Activated naive CD8-positive, alpha-beta T cell treated with anti-CD3 and anti-CD28 coated beads, Interleukin-2, amount 10 ng/mL, durations not matched to agents 7 days and 5 days (primary cell): Measurements from ENCODE around the gene PPP2R5A. TPM values are rescaled to one million over a fixed set of nuclear protein-coding genes. Genes with fewer than 3 reads are reported as not detected.
A peak's percentile ranks its signal among the peaks of the same experiment; 100 is the strongest.

ENCODE experiments used
- ATAC-seq: fragments of 150-1000 bp; cut with Tn5 transposase; one replicate; pipeline ENCODE4 v1.10.0; 2021; ENCODE audit warnings: low read depth, moderate library complexity
- POLR2A ChIA-PET: fragments of 350-600 bp; sonication (Branson Sonifier 250); formaldehyde crosslinking; loops from one replicate; lab custom pipeline; 2021; ENCODE audit warnings: antibody characterized with exemption; lab: Charles Lee
- DNase-seq: peaks from one replicate; pipeline ENCODE4 v3.0.0; 2021
- H3K27ac Mint-ChIP-seq: one replicate; pipeline ENCODE4 v1.8.0; 2022; ENCODE audit warnings: mild to moderate bottlenecking, mixed read lengths
- H3K27me3 Mint-ChIP-seq: one replicate; pipeline ENCODE4 v1.8.0; 2022; ENCODE audit warnings: mild to moderate bottlenecking, moderate library complexity, mixed read lengths
- H3K36me3 Mint-ChIP-seq: one replicate; pipeline ENCODE4 v1.8.0; 2021; ENCODE audit warnings: mild to moderate bottlenecking, mixed read lengths
- H3K4me1 Mint-ChIP-seq: one replicate; pipeline ENCODE4 v1.8.0; 2021; ENCODE audit warnings: mixed read lengths
- H3K4me3 Mint-ChIP-seq: one replicate; pipeline ENCODE4 v1.8.0; 2022; ENCODE audit warnings: mild to moderate bottlenecking, moderate library complexity, mixed read lengths
- H3K9me3 Mint-ChIP-seq: one replicate; pipeline ENCODE4 v1.8.0; 2021; ENCODE audit warnings: mixed read lengths
- total RNA-seq, 2 experiments: library from RNA; stranded (reverse); gene quantifications; one replicate each; pipeline ENCODE4 v1.2.3, GENCODE V29; 2021

Gene PPP2R5A
- total RNA-seq, 2 experiments from 2014 or later = 58.8 to 60.0 TPM

- POLR2A ChIA-PET = no interaction called here
- Mint-ChIP-seq H3K4me3 (no peak overlapping the region), H3K27me3 (no peaks in the 10 kb centered on the region), H3K4me1 (peaks cover under 1% of the 10 kb centered on the region), H3K9me3 (no peaks in the 10 kb centered on the region), H3K27ac (no peak overlapping the region), H3K36me3 (peaks cover 24% of the 10 kb centered on the region)
- no peak for ATAC-seq
- DNase-seq = no peak
These were observed 69.3 kb downstream of the PPP2R5A start for GRCh38 chr1:212354464-212354863.

DNA sequence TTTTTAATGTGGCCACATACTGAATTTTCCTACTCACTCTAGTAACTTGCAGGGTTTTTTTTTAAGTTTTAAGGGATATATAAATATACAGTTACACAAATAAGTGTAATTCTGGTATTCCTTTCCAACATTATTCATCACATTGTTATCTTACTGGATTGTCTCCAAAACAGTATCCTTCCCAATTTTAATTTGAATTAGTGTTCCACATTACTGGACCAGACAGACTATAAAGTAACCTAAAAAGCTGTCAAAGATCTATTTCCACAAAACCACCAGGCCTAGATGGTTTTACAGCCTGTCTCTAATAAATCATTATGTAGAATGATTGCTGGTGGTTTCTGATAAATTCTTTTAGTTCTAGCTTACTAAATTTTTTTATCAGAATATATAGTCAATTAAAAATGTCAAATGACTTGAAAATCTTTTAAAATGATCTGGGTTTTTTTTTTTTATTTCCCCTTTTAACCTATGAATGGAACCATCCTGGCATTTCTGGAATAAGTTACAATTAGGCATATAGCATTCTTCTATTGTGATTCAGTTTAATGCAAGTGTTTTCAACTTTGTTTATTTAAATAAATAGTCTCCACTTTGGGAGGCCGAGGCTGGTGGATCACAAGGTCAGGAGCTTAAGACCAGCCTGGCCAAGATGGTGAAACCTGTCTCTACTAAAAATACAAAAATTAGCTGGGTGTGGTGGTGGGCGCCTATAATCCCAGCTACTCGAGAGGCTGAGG is 70.2 kb downstream of the PPP2R5A start:
- H3K4me3 Mint-ChIP-seq = no peak overlapping the region
- H3K27ac Mint-ChIP-seq = no peak overlapping the region
- no peak for DNase-seq
- no peaks in the 10 kb centered on the region for H3K27me3 Mint-ChIP-seq
- POLR2A ChIA-PET = interaction anchor here (0.7 kb wide), 2 partner anchors 25 to 101 kb away, joined by 3 read pairs; no protein-coding TSS in a partner anchor
- ATAC-seq = no peak
- H3K36me3 Mint-ChIP-seq = peaks cover 28% of the 10 kb centered on the region
- no peaks in the 10 kb centered on the region for H3K9me3 Mint-ChIP-seq
- peaks cover 10% of the 10 kb centered on the region for H3K4me1 Mint-ChIP-seq

GRCh38 chr1:212359794-212360479 is 74.7 kb downstream of the PPP2R5A start:
- H3K4me1 Mint-ChIP-seq = peaks cover 10% of the 10 kb centered on the region
- H3K9me3 Mint-ChIP-seq = no peaks in the 10 kb centered on the region
- peak overlapping the region; percentile 57 for H3K27ac Mint-ChIP-seq
- H3K36me3 Mint-ChIP-seq = peaks cover 16% of the 10 kb centered on the region
- no peak for DNase-seq
- no peak overlapping the region for H3K4me3 Mint-ChIP-seq
- POLR2A ChIA-PET = no interaction called here
- H3K27me3 Mint-ChIP-seq = no peaks in the 10 kb centered on the region
- ATAC-seq = no peak

DNA sequence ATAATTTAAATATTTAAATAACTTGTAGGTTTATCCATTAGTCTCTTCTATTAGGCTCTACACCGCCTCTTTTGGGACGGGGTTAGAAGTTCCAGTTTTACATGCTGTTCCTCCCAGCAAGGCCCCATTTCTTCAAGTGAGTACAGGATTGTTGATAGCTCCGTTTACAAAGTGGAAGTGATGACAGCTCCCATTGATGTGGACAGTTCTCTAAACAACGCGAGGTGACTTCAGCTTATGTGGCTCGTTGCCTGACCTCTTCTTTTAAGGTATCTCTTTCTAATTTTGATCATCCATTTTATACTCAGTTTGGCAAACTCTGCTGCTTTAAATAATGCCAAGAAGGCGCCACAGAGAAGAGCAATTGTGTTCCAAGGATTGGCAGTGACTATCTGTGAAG is 79.8 kb downstream of the PPP2R5A start:
- Mint-ChIP-seq H3K9me3 (peaks cover 2% of the 10 kb centered on the region), H3K4me3 (no peak overlapping the region), H3K27ac (no peak overlapping the region), H3K36me3 (peaks cover 29% of the 10 kb centered on the region), H3K27me3 (no peaks in the 10 kb centered on the region), H3K4me1 (peaks cover 6% of the 10 kb centered on the region)
- ATAC-seq = no peak
- POLR2A ChIA-PET = no interaction called here
- no peak for DNase-seq

GRCh38 chr1:212366901-212367300 is 81.7 kb downstream of the PPP2R5A start:
- Mint-ChIP-seq H3K36me3 (peaks cover 35% of the 10 kb centered on the region), H3K4me3 (no peak overlapping the region), H3K27me3 (no peaks in the 10 kb centered on the region), H3K9me3 (peaks cover 4% of the 10 kb centered on the region), H3K27ac (no peak overlapping the region), H3K4me1 (peaks cover 2% of the 10 kb centered on the region)
- no peak for DNase-seq
- POLR2A ChIA-PET = interaction anchor here (1.4 kb wide), 1 partner anchor 332 kb away, joined by 4 read pairs; the partner anchor contains the start of genes DTL and INTS7
- no peak for ATAC-seq

- ATAC-seq (peak; percentile 38), DNase-seq (no peak)
- no peaks in the 10 kb centered on the region for H3K27me3 Mint-ChIP-seq
- peaks cover 2% of the 10 kb centered on the region for H3K4me1 Mint-ChIP-seq
- POLR2A ChIA-PET = interaction anchor here (1.4 kb wide), 1 partner anchor 332 kb away, joined by 4 read pairs; the partner anchor contains the start of genes DTL and INTS7
- no peak overlapping the region for H3K27ac Mint-ChIP-seq
- peaks cover 42% of the 10 kb centered on the region for H3K36me3 Mint-ChIP-seq
- peaks cover 4% of the 10 kb centered on the region for H3K9me3 Mint-ChIP-seq
- H3K4me3 Mint-ChIP-seq = no peak overlapping the region
These were observed 82.4 kb downstream of the PPP2R5A start for GRCh38 chr1:212367474-212368072.

- peaks cover 46% of the 10 kb centered on the region for H3K36me3 Mint-ChIP-seq
- peak; percentile 92 for ATAC-seq
These were observed 82.9 kb downstream of the PPP2R5A start for GRCh38 chr1:212368073-212368484.

GRCh38 chr1:212375986-212376385 is 90.8 kb downstream of the PPP2R5A start:
- Mint-ChIP-seq H3K27me3 (no peaks in the 10 kb centered on the region), H3K4me1 (peaks cover 6% of the 10 kb centered on the region), H3K27ac (no peak overlapping the region), H3K4me3 (no peak overlapping the region), H3K36me3 (peaks cover 63% of the 10 kb centered on the region), H3K9me3 (peaks cover 1% of the 10 kb centered on the region)
- POLR2A ChIA-PET = no interaction called here
- ATAC-seq (no peak), DNase-seq (no peak)

More at GRCh38 chr1:212368073-212368484, 82.9 kb downstream of the PPP2R5A start:
- DNase-seq = no peak
- Mint-ChIP-seq H3K4me1 (peaks cover 2% of the 10 kb centered on the region), H3K4me3 (no peak overlapping the region), H3K27me3 (no peaks in the 10 kb centered on the region), H3K27ac (no peak overlapping the region), H3K9me3 (peaks cover 4% of the 10 kb centered on the region)
- POLR2A ChIA-PET = no interaction called here

DNA sequence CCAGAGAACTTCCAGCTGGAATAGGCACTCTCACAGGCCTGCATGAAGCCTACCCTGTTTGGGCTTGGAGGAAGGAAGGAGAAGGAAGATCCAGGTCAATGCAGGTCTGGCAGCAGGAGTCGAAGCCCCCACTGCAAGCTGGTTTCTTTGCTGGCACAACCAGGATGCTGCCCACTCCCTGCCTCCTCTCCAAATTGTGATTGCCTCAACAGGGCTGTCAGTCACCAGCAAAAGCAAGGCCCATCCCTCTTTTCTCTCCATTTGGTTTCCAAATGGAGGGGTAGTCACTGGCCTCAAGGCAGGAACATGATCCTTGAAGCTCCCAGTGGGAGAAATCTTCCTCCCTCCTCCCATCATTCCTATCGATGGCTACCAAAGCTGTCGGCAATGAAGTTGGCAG is 92.4 kb downstream of the PPP2R5A start:
- POLR2A ChIA-PET = no interaction called here
- Mint-ChIP-seq H3K27me3 (no peaks in the 10 kb centered on the region), H3K4me3 (no peak overlapping the region), H3K27ac (no peak overlapping the region), H3K9me3 (no peaks in the 10 kb centered on the region), H3K4me1 (peaks cover 6% of the 10 kb centered on the region), H3K36me3 (peaks cover 55% of the 10 kb centered on the region)
- DNase-seq = no peak
- no peak for ATAC-seq

DNA sequence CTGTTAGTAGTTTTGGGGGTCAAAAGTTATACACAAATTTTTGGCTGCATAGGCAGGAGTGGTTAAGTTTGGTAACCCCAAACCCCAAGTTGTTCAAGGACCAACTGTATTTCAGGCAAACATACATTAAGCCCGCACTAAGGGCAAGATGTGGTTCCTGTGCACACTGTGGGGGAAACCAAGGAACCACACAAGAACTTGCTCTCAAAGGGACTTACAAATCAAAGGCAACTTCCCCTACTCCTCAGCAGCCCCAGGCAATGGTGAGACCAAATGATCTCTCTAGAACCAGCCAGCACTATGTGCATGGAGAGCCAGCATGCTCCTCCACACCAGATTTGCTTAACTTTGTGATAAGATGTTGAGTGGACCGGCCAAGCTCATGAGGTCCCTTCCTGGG is 94.2 kb downstream of the PPP2R5A start:
- DNase-seq (no peak), ATAC-seq (peak; percentile 78)
- Mint-ChIP-seq H3K4me3 (no peak overlapping the region), H3K36me3 (peaks cover 49% of the 10 kb centered on the region), H3K9me3 (no peaks in the 10 kb centered on the region), H3K4me1 (peaks cover 6% of the 10 kb centered on the region), H3K27ac (no peak overlapping the region), H3K27me3 (no peaks in the 10 kb centered on the region)
- POLR2A ChIA-PET = no interaction called here

DNA sequence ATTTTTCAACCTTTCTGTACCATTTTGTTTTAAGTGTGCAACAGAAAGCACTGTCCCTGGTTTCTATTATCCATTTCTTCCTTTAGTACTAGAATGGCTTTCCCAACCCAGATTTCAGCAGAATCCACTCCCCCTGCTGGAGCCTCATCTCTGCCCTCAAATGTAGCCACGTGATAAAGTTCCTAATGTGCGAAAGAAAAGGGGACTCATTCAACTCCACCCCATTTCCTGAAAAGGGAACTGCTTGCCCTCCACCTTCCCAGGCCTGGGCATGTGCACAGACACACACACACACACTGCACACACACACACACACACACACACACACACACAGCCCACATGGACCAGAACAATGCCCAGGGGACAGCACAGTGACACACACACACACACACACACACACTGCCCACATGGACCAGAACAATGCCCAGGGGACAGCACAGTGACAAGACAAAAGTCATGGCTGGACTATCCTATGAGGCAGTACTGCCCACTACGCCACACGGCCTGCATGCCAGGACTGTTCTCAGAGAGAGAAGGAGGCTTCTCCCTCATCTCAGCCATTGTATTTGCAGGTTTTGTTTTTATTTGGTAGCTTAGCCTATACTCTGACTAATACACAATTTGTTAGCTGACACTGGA is 96.3 kb downstream of the PPP2R5A start:
- H3K9me3 Mint-ChIP-seq = no peaks in the 10 kb centered on the region
- H3K36me3 Mint-ChIP-seq = peaks cover 58% of the 10 kb centered on the region
- no peak for ATAC-seq
- H3K27me3 Mint-ChIP-seq = no peaks in the 10 kb centered on the region
- H3K4me1 Mint-ChIP-seq = peaks cover 12% of the 10 kb centered on the region
- no peak for DNase-seq
- H3K27ac Mint-ChIP-seq = no peak overlapping the region
- POLR2A ChIA-PET = no interaction called here
- H3K4me3 Mint-ChIP-seq = no peak overlapping the region

- peaks cover 8% of the 10 kb centered on the region for H3K9me3 Mint-ChIP-seq
- H3K27ac Mint-ChIP-seq = no peak overlapping the region
- POLR2A ChIA-PET = no interaction called here
- peaks cover 60% of the 10 kb centered on the region for H3K36me3 Mint-ChIP-seq
- DNase-seq (no peak), ATAC-seq (no peak)
- H3K4me3 Mint-ChIP-seq = no peak overlapping the region
- H3K27me3 Mint-ChIP-seq = no peaks in the 10 kb centered on the region
- peaks cover 9% of the 10 kb centered on the region for H3K4me1 Mint-ChIP-seq
These were observed 100.8 kb downstream of the PPP2R5A start for GRCh38 chr1:212386029-212386428.
